ENCODE measurements around the gene EVC2.

GRCh38 chr4:5563856-5564255, 144.5 kb downstream of the EVC2 start:
- TF ChIP-seq EZH2 (IDR thresholded peaks at IDR 0.05; ENCODE audit: low read length, unreplicated experiment) (no peak), CTCF (conservative IDR thresholded peaks at IDR 0.05; ENCODE audit: low read depth, low read length) (no peak), EZH2phosphoT487 (IDR thresholded peaks at IDR 0.05; ENCODE audit: borderline replicate concordance, low read length) (no peak)

Measured in PC-3 (cell line).